H1 (cell line): ENCODE data around the gene MS4A18.

Experiments
- ATF2 ChIP-seq: IDR thresholded peaks from 2 replicates; pipeline ENCODE4 v1.6.1; 2012; ENCODE audit warnings: low read length, inconsistent platforms
- CTBP2 ChIP-seq: IDR thresholded peaks from 2 replicates; pipeline ENCODE4 v1.7.0; 2011; ENCODE audit warnings: borderline replicate concordance, mild to moderate bottlenecking, moderate library complexity, mixed read lengths, low read length; ENCODE audit not compliant: insufficient read depth, insufficient read length
- EGR1 ChIP-seq: IDR thresholded peaks from 2 replicates; pipeline ENCODE4 v1.6.1; 2011; ENCODE audit warnings: low read depth, low read length, borderline replicate concordance
- EZH2 ChIP-seq: fragments of 200-600 bp; sonication (generic); IDR thresholded peaks from 2 replicates; pipeline ENCODE4 v1.7.1; 2012; ENCODE audit warnings: low read depth, mild to moderate bottlenecking, moderate library complexity, low read length, inconsistent platforms; ENCODE audit not compliant: severe bottlenecking
- MAFK ChIP-seq: IDR thresholded peaks from 2 replicates; pipeline ENCODE4 v1.6.1; 2012; ENCODE audit warnings: low read depth, mild to moderate bottlenecking, improper control_type of control experiment, low read length
- POLR2A ChIP-seq, 2 experiments: IDR thresholded peaks; 1 replicate in 1 of 2; 2 replicates in 1 of 2; pipeline ENCODE4 v1.6.1; 2011; ENCODE audit warnings: low read depth in 2 of 2, low read length in 2 of 2, mild to moderate bottlenecking in 2 of 2; ENCODE audit errors: control extremely low read depth in 1 of 2
- SP1 ChIP-seq: IDR thresholded peaks from 2 replicates; pipeline ENCODE4 v1.6.1; 2011; ENCODE audit warnings: low read depth, low read length
- TBP ChIP-seq: IDR thresholded peaks from 2 replicates; pipeline ENCODE4 v1.6.1; 2011; ENCODE audit warnings: low read depth, low read length, improper control_type of control experiment
- TEAD4 ChIP-seq: IDR thresholded peaks from 2 replicates; pipeline ENCODE4 v1.6.1; 2012; ENCODE audit warnings: low read depth, low read length, inconsistent platforms, mixed read lengths
- YY1 ChIP-seq: IDR thresholded peaks from 2 replicates; pipeline ENCODE4 v1.6.1; 2011; ENCODE audit warnings: low read depth, mild to moderate bottlenecking, low read length
- TF ChIP-seq, protein P1 (sequence below): IDR thresholded peaks from 2 replicates; pipeline ENCODE4 v1.6.1; 2012; ENCODE audit warnings: inconsistent platforms
- TF ChIP-seq, protein P2 (sequence below), 3 experiments: IDR thresholded peaks; 1 replicate in 2 of 3; 2 replicates in 1 of 3; pipeline versions ENCODE4 v1.5.1 to v1.6.1; 2011; ENCODE audit warnings: low read length in 3 of 3, mild to moderate bottlenecking in 3 of 3, inconsistent platforms in 2 of 3, low read depth in 1 of 3, moderate library complexity in 1 of 3; ENCODE audit not compliant: insufficient read depth in 1 of 3; ENCODE audit errors: control extremely low read depth in 1 of 3

- TF ChIP-seq CTBP2 (no peak), YY1 (no peak), TEAD4 (no peak), EGR1 (no peak), TBP (no peak), SP1 (no peak), POLR2A (IDR thresholded peaks at IDR 0.05; ENCODE audit: control extremely low read depth in 1 of 2, low read depth in 2 of 2, low read length in 2 of 2) (no peak), ATF2 (no peak), EZH2 (no peak), MAFK (no peak)
- TF ChIP-seq, protein P1, sequence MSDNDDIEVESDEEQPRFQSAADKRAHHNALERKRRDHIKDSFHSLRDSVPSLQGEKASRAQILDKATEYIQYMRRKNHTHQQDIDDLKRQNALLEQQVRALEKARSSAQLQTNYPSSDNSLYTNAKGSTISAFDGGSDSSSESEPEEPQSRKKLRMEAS = no peak
- TF ChIP-seq, protein P2, sequence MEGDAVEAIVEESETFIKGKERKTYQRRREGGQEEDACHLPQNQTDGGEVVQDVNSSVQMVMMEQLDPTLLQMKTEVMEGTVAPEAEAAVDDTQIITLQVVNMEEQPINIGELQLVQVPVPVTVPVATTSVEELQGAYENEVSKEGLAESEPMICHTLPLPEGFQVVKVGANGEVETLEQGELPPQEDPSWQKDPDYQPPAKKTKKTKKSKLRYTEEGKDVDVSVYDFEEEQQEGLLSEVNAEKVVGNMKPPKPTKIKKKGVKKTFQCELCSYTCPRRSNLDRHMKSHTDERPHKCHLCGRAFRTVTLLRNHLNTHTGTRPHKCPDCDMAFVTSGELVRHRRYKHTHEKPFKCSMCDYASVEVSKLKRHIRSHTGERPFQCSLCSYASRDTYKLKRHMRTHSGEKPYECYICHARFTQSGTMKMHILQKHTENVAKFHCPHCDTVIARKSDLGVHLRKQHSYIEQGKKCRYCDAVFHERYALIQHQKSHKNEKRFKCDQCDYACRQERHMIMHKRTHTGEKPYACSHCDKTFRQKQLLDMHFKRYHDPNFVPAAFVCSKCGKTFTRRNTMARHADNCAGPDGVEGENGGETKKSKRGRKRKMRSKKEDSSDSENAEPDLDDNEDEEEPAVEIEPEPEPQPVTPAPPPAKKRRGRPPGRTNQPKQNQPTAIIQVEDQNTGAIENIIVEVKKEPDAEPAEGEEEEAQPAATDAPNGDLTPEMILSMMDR (IDR thresholded peaks at IDR 0.05; ENCODE audit: control extremely low read depth in 1 of 3, insufficient read depth in 1 of 3, low read depth in 1 of 3, low read length in 3 of 3) = no peak
Observed at GRCh38 chr11:60771879-60772525, 47.5 kb downstream of the MS4A18 start.
